ENCODE results near the gene MOB3C.

The MOB3C gene

DNA sequence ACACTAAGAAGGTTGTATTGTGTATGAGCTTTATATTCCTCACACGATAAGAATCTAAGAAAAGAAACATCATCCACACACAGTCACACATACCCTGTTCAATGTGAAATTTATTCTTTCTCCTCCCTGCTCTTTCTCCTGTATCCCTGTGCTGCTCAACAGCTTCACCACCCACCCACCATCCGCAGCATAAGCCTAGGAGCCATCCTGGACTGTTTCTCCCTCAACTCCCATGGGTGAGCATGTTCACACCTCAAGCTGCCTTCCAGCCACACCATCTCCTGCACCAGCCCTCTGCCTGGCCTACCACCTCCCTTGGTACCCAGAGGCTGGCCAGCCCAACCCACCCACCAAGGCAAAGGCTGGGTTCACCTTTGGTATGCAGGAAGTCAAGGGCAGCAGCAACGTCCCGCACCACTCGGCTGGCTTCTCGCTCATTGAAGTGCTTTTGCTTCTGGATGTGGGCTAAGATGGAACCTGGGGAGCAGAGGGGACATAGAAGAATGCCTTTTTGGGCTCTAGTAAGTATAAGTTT lies 44.9 kb downstream of the MOB3C start:
- no peak for DNase-seq (ENCODE audit: low read depth)

DNA sequence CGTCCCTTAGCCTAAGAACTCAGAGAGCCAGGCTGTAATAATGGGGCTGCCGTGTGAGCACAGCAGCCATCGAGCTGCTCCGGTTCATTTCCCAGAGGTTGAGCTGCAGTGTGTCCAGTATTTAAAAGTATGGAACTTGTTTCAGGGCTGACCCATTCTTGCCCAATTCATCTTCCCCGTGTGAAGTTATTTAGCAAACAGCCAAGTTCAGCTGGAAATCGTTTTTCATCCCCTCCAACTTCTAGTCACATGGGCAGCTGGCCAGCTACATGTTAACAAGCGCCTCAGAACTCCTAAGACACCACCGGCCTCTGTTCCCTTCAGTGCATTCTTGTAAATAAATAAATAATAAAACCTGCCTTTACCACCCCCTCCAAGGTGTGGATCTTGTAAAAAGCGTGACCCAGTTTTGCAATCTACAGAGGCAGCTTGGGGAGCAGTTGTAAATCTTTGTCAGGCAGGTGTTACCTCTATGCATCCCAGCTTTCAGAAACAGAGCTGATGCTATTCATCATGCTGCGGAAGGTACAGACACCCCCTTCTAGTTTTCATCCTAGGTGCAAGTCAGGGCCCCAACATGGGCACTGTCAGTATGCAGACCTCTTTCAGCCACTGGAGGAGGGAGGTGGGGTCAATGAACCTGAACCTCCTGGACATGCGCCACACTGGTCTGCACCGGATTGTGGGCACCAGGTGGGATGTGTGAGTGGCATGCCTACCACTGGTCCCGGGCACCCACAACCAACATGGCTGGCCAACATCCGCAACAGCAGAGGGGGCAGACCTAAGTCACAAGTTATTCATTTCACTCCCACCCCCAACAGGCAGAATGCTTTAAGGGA lies 46.5 kb downstream of the MOB3C start:
- DNase-seq (ENCODE audit: low read depth): no peak

- DNase-seq (ENCODE audit: low read depth): no peak
These were observed 47.5 kb downstream of the MOB3C start for GRCh38 chr1:46569116-46569515.

DNA sequence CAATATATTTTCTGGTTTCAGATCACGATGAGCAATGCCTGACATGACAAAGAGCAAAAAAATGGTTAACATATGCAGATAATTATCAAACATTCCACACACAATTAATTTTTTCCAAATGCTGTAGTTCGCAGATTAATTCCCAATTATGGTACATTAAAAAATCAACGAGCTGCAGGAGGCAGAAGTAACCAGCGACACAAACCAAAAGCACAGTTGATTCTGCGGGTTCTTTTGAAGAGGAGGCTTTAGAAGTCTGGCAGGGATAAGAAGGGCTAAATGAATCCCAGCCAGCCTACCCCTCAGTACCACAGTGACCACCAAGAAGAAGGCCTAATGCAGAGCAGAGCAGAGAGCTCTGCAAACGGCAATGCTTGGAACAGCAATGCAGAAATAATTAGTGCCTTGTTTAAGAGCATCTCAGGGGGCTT lies 48.1 kb downstream of the MOB3C start:
- no peak for DNase-seq (ENCODE audit: low read depth)

DNA sequence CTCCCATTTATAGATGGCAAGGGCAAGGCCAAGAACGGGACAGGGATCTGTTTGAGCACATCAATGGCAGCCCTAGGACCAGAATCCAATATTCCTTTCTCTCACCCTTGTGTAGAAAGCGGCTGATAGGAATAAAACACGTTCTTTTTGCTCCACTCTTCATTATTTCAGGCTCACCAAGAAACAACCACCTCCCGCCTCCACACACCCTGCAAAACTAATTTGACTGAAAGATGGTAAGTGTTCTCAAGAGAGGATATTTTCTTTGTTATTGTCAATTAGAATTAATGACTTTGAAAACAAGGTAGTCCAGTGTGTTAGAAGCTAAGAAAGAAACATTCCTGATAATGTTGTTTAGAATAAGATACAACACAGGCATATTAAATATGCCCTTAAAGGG lies 53.3 kb downstream of the MOB3C start:
- no peak for DNase-seq (ENCODE audit: low read depth)

DNA sequence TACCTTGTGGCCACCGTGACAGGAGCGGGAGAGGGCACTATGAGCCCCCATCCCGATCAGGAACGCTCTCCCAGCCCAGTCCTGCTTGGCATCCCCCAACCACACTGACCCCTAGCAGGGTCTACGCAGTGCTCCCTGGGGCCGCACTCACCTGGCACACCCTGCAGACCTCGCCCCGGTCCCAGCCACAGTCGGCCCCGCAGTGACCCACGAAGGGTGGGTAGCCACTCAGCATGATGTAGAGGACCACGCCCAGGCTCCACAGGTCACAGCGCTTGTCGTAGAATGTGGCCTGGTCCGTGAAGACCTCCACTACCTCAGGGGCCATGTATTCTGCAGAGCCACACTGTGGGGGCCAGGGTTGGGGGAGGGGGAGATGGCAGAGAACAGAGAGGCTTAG lies 54.1 kb downstream of the MOB3C start:
- no peak for DNase-seq (ENCODE audit: low read depth)

- no peak for DNase-seq (ENCODE audit: low read depth)
These were observed 57.6 kb downstream of the MOB3C start for GRCh38 chr1:46558966-46559365.

DNA sequence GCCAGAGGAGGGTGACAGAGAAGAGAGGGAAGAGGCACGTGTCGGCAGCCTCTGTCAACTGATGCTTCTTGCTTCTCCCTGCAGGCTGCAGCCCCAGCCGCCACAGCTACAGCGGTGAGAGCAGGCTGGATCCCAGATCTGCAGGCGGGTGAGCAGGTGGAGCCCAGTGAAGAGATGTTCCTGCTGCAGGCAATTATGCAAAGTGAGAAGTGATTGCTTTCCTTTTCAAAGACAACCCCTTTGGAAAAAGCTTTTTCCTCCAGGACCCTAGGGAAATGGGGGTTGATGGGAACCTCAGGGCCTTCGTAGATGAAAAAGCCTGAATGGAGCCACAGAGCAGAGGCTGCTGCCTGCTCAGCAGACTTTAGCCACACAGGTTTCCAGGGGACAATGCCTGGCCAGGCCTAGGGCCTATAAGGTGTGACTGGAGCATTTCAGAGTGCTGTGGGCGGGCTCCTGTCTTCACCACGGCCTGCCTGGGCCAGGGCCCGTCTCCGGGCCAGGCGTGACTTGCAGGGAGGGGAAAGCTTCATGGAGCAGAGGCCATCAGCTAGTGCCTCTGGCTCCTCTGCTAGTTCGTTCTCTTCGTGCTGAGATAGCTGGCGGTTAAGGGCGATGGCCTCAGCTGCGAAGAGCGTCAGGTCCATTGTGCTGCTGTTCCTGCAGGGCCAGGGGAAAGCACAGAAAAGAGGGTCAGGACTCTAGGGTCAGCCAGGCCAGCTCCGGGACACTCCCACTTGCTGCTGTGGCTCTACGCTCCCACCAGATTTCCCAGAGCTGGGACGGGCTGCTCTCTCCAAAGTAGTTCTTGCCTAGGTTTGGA lies 58.3 kb downstream of the MOB3C start:
- DNase-seq (ENCODE audit: low read depth): no peak
